Measurements from ENCODE around the gene DARS1. TPM values are rescaled to one million over a fixed set of nuclear protein-coding genes. Genes with fewer than 3 reads are reported as not detected.

The DARS1 gene
- total and polyA plus RNA-seq, 2 experiments from 2014 or later, result 115 to 148 TPM

DNA sequence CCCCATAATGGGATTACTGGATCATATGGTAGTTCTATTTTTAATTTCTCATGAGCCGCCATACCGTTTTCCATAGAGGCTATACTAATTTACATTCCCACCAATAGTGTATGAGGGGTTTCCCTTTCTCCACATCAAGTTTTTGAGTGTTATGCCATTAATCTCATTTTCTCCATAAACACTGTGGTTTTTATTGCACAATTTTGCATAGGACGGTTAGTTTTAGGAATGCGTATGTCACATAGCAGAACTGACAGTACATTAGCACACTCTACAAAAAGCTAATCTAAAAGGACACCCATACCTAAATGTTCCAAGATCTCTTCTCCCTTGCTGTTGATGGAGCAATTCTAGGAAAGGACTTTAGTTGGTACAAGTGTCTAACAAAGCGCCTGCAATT lies 32.5 kb downstream of the DARS1 start (continued):
- TF ChIP-seq, protein P1, sequence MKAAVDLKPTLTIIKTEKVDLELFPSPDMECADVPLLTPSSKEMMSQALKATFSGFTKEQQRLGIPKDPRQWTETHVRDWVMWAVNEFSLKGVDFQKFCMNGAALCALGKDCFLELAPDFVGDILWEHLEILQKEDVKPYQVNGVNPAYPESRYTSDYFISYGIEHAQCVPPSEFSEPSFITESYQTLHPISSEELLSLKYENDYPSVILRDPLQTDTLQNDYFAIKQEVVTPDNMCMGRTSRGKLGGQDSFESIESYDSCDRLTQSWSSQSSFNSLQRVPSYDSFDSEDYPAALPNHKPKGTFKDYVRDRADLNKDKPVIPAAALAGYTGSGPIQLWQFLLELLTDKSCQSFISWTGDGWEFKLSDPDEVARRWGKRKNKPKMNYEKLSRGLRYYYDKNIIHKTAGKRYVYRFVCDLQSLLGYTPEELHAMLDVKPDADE (IDR thresholded peaks at IDR 0.05), result no peak
- TF ChIP-seq ZNF114 (CRISPR knock-in tag; IDR thresholded peaks at IDR 0.05) (no peak), STAT1 (IDR thresholded peaks at IDR 0.05; ENCODE audit: unreplicated experiment) (no peak), NANOG (IDR thresholded peaks at IDR 0.05; ENCODE audit: borderline replicate concordance) (no peak)

DNA sequence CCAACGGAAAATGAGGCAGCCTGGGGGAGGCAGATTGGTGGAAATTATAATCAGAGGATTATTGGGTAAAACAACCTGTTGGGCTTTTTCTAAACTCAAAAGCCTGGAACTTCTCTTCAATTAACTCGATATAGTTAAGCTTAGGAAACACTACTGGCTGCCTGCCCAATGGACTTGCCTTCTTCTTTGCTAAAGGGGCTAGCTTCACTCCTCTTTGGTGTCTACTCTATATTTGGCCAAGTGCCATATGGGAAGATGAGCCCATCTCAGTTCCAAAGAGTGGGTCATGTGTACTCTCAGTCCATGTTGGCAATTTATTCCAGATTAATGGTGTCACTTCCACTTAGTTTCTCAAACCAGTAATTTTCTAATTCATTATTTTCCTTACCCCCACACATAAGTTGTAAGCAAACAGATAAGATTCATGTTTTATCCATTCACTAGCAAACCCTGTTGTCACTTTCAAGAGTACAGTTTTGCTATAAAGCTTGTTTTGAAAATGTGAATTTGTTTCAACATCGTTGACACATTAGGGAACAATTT lies 34.3 kb downstream of the DARS1 start:
- ATAC-seq (no peak), DNase-seq (ENCODE audit: low spot score) (no peak)
- H3K36me3 Mint-ChIP-seq (ENCODE audit: low read depth), result peaks cover 18% of the 10 kb centered on the region
- Histone ChIP-seq H3K4me1 (ENCODE audit: insufficient read depth) (peaks cover 4% of the 10 kb centered on the region; the same call in 1 of the 2 replicates), H3K79me2 (replicated peaks; ENCODE audit: insufficient read depth) (peaks cover 46% of the 10 kb centered on the region), H2AFZ (no peak overlapping the region), H3K27ac (ENCODE audit: low read depth) (0 out of 2 replicates have a peak overlapping the region, but pooled peaks have one; percentile 11), H3K36me3 (ENCODE audit: insufficient read depth) (no peaks in the 10 kb centered on the region), H3K4me3 (no peak overlapping the region), H3K9me2 (ENCODE audit: insufficient read depth) (no peaks in the 10 kb centered on the region), H3F3A (replicated peaks; ENCODE audit: low read depth) (no peaks in the 10 kb centered on the region), H3K27me3 (ENCODE audit: insufficient read depth) (no peaks in the 10 kb centered on the region), H3K4me2 (no peak overlapping the region), H4K20me1 (replicated peaks; ENCODE audit: insufficient read depth) (no peaks in the 10 kb centered on the region; the same call in 1 of the 2 replicates)
- no peak overlapping the region for H3K4me3 Mint-ChIP-seq
- peaks cover 2% of the 10 kb centered on the region for H3K27me3 Mint-ChIP-seq (ENCODE audit: insufficient read depth, low read depth, poor library complexity)
- H3K27ac Mint-ChIP-seq, result 0 out of 2 replicates have a peak overlapping the region, but pooled peaks have one; percentile 3
- peaks cover 5% of the 10 kb centered on the region; the same call in 2 of the 3 replicates for H3K4me1 Mint-ChIP-seq
- no peak for TF ChIP-seq EZH2 (IDR thresholded peaks at IDR 0.05; ENCODE audit: low read depth, unreplicated experiment)
- no peaks in the 10 kb centered on the region for H3K9me3 Mint-ChIP-seq

DNA sequence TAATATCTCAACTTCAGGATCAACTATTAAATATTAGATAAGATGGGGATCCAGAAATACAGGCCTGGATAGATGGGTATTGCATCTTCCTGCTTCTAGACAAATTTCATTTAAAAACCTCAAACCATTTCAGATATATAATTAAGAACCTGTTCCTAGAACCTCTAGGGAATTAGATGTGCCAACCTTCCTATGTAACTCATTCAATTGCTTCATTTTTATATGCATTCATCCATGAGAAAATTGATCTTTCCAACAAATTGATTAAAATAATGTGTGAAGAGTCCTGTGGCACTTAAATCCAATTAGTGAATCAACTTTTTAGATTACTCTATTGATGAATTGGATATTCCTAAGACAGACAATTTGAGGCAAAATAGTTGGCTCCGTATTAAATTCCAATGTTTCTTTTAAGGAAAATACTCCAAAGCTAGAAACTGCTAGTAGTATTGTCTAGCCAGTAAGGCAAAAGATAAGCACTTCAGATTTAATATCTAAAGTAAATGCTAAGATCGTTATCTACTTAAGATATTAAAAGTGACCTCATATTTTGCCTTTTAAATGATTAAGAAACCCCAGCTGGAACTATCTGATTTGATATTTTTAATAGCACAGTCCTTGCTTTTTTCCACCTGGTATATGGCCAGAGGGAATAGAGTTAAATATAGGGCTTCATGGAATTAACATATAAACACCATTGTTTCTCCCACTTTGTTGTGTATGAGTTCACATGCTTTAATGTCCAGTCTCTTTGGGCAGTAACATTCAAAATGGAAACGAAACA lies 35.8 kb downstream of the DARS1 start:
- peaks cover 47% of the 10 kb centered on the region for H3K79me2 ChIP-seq (replicated peaks; ENCODE audit: insufficient read depth)
- TF ChIP-seq STAT1 (IDR thresholded peaks at IDR 0.05; ENCODE audit: unreplicated experiment), result no peak
- TF ChIP-seq EZH2 (IDR thresholded peaks at IDR 0.05; ENCODE audit: low read depth, unreplicated experiment), result no peak
- TF ChIP-seq POLR2AphosphoS5 (IDR thresholded peaks at IDR 0.05; ENCODE audit: low read depth), result no peak
- no peak for TF ChIP-seq ZNF114 (CRISPR knock-in tag; IDR thresholded peaks at IDR 0.05)
- TF ChIP-seq, protein P2, sequence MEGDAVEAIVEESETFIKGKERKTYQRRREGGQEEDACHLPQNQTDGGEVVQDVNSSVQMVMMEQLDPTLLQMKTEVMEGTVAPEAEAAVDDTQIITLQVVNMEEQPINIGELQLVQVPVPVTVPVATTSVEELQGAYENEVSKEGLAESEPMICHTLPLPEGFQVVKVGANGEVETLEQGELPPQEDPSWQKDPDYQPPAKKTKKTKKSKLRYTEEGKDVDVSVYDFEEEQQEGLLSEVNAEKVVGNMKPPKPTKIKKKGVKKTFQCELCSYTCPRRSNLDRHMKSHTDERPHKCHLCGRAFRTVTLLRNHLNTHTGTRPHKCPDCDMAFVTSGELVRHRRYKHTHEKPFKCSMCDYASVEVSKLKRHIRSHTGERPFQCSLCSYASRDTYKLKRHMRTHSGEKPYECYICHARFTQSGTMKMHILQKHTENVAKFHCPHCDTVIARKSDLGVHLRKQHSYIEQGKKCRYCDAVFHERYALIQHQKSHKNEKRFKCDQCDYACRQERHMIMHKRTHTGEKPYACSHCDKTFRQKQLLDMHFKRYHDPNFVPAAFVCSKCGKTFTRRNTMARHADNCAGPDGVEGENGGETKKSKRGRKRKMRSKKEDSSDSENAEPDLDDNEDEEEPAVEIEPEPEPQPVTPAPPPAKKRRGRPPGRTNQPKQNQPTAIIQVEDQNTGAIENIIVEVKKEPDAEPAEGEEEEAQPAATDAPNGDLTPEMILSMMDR (conservative IDR thresholded peaks at IDR 0.05; ENCODE audit: low read depth in 2 of 2), result no peak
- TF ChIP-seq, protein P3, sequence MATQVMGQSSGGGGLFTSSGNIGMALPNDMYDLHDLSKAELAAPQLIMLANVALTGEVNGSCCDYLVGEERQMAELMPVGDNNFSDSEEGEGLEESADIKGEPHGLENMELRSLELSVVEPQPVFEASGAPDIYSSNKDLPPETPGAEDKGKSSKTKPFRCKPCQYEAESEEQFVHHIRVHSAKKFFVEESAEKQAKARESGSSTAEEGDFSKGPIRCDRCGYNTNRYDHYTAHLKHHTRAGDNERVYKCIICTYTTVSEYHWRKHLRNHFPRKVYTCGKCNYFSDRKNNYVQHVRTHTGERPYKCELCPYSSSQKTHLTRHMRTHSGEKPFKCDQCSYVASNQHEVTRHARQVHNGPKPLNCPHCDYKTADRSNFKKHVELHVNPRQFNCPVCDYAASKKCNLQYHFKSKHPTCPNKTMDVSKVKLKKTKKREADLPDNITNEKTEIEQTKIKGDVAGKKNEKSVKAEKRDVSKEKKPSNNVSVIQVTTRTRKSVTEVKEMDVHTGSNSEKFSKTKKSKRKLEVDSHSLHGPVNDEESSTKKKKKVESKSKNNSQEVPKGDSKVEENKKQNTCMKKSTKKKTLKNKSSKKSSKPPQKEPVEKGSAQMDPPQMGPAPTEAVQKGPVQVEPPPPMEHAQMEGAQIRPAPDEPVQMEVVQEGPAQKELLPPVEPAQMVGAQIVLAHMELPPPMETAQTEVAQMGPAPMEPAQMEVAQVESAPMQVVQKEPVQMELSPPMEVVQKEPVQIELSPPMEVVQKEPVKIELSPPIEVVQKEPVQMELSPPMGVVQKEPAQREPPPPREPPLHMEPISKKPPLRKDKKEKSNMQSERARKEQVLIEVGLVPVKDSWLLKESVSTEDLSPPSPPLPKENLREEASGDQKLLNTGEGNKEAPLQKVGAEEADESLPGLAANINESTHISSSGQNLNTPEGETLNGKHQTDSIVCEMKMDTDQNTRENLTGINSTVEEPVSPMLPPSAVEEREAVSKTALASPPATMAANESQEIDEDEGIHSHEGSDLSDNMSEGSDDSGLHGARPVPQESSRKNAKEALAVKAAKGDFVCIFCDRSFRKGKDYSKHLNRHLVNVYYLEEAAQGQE (IDR thresholded peaks at IDR 0.05; ENCODE audit: unreplicated experiment), result no peak

More for the DNA sequence above, 35.8 kb downstream of the DARS1 start:
- H3K4me1 ChIP-seq (ENCODE audit: insufficient read depth), result peaks cover 4% of the 10 kb centered on the region; the same call in 1 of the 2 replicates
- H3K4me1 Mint-ChIP-seq, result peaks cover 5% of the 10 kb centered on the region; the same call in 2 of the 3 replicates
- no peaks in the 10 kb centered on the region for H3K27me3 Mint-ChIP-seq (ENCODE audit: insufficient read depth, low read depth, poor library complexity)
- H2AFZ ChIP-seq, result no peak overlapping the region
- H3K36me3 Mint-ChIP-seq (ENCODE audit: low read depth), result peaks cover 13% of the 10 kb centered on the region; the same call in 2 of the 3 replicates
- no peak overlapping the region for H3K4me3 Mint-ChIP-seq
- no peak overlapping the region for H3K4me2 ChIP-seq
- DNase-seq (ENCODE audit: low spot score) (no peak), ATAC-seq (no peak)
- no peaks in the 10 kb centered on the region for H3K36me3 ChIP-seq (ENCODE audit: insufficient read depth)
- H3K9me2 ChIP-seq (ENCODE audit: insufficient read depth), result no peaks in the 10 kb centered on the region
- 0 out of 2 replicates have a peak overlapping the region, but pooled peaks have one; percentile 48 for H3K27ac Mint-ChIP-seq
- H3F3A ChIP-seq (replicated peaks; ENCODE audit: low read depth), result no peaks in the 10 kb centered on the region
- no peaks in the 10 kb centered on the region for H3K27me3 ChIP-seq (ENCODE audit: insufficient read depth)
- no peaks in the 10 kb centered on the region for H3K9me3 Mint-ChIP-seq
- no peak overlapping the region for H3K4me3 ChIP-seq
- no peaks in the 10 kb centered on the region; the same call in 1 of the 2 replicates for H4K20me1 ChIP-seq (replicated peaks; ENCODE audit: insufficient read depth)
- no peak overlapping the region for H3K27ac ChIP-seq (ENCODE audit: low read depth)

Data from GM23338 (cell line).